ENCODE data around the gene IL10RA.

Gene IL10RA

DNA sequence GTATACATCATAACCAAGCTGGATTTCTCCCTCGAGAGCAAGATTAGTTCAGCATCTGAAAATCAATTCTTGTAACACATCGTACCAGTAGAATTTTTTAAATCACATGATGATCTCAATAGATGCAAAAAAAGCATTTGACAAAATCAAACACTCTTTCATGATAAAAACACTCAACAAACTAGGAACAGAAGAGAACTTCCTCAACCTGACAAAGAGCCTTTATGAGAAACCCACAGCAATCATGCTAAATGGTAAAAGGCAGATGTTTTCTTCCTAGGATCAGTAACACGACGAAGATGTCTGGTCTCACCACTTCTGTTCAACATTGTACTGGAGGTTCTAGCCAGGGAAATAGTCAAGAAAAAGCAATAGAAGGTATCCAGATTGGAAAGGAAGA lies 56.6 kb downstream of the IL10RA start:
- in situ Hi-C loops (cut with MboI; ENCODE audit: low sequenced_read_pairs), result no loop called here

DNA sequence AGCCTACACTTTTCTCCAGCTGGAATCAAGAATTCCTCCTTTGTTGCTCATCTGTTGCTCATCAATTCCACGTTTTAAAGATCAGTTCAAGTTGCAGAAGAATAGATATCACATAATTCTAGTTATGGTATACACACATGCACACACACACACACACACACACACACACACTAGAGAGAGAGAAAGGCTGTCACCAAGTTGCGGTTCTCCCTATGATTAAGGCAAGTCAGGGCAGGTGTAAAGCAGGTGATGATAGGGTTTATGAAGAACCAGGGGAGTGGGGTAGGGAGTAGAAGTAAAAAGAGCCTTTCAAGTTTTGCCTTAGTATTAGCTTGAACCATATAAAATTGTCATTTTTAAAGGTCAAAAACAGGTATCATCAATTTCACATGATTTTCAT lies 59.0 kb downstream of the IL10RA start:
- in situ Hi-C loops (cut with MboI; ENCODE audit: low sequenced_read_pairs), result no loop called here

DNA sequence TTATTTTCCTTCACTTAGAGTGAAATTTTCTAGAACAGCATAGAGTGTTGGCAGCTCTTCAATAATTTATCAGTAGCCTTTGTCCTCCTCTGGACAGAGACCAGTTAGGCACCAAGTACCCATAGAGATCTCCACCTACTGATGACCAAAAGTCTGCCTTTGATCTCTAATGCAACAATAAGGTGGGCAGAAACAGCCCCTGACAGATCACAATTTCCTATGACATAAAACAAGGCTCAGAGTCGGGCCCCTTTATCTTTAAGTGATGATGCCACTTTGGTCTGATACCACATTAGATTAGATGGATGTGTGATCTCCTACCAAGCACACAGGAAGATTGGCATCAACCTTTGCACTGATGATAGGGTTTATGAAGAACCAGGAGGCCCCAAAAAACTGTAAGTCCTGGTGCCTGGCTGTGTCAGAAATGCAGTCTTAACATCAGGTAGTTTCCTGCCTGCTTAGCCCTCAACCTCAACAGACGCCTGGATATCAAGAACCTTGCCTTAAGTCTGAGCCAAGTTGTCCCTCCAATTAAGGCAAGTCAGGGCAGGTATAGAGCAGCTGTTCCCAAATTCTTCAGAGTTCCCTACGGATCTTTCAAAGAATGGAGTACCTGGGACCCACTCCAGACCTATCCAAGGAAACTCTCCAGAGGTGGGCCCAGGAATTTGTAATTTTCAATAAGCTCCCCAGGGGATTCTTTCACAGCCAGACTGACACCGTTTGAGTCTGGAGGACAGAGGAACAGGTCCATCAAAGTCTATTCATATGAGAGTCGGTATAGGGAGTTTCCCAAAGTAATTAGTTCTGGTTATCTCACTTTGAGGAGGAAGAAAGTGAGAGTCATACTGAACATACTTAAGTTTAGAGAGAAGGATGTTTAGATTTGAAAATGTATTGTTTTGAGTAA lies 60.1 kb downstream of the IL10RA start:
- in situ Hi-C loops (cut with MboI; ENCODE audit: low sequenced_read_pairs), result no loop called here

DNA sequence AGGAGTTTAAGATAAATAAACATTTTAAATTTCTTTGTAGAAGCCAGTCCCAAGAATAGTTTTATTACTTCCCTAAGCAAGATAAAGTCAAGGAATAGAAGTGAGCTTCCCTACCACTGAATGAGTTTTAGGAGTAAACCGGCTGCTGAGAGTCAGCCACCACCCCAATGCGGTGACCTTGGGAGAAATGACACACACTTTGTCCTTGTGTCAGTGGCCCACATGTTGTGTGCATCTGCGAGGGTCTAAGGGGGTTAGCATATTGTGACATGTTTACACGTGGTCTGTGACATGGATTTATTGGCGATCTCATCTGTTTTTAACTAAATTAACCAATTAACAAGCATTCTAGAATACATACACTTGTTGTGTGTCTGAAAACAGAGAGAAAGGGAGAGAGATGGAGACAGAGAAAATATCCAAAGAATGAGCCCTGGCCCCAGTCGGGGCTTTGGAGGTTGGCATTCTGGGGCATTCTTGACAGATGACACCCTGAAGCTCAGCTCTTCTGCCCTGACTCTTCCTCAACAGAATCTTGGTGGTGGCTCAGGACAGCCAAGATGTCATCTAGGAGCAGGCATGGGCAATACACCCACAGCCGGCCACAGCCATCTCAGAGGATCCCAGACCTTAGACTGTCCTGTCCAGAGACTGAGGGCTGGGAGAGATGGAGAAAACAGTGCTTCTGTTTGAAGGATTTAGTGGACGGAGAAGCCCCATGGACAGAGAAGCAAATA lies 60.9 kb downstream of the IL10RA start:
- in situ Hi-C loops (cut with MboI; ENCODE audit: low sequenced_read_pairs), result no loop called here

DNA sequence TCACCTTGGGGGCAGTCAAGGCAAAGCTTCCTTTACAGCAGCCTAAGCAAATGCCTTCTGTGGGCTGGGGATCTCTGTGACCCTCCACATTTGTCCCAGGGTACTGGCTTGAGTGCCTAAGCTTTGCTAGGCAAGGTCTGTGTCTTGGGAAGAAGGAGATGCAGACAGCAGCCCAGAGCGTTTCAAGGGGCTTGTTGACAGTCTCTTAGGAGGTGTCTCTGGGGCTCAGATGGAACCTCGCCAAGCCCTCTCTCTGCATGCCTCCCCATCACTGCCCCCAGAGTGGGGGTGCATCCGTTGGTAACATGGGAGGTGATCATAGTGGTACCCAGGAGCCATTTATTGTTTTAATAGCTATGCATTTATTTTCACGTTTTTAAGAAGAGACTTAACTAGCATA lies 61.6 kb downstream of the IL10RA start:
- in situ Hi-C loops (cut with MboI; ENCODE audit: low sequenced_read_pairs), result no loop called here

DNA sequence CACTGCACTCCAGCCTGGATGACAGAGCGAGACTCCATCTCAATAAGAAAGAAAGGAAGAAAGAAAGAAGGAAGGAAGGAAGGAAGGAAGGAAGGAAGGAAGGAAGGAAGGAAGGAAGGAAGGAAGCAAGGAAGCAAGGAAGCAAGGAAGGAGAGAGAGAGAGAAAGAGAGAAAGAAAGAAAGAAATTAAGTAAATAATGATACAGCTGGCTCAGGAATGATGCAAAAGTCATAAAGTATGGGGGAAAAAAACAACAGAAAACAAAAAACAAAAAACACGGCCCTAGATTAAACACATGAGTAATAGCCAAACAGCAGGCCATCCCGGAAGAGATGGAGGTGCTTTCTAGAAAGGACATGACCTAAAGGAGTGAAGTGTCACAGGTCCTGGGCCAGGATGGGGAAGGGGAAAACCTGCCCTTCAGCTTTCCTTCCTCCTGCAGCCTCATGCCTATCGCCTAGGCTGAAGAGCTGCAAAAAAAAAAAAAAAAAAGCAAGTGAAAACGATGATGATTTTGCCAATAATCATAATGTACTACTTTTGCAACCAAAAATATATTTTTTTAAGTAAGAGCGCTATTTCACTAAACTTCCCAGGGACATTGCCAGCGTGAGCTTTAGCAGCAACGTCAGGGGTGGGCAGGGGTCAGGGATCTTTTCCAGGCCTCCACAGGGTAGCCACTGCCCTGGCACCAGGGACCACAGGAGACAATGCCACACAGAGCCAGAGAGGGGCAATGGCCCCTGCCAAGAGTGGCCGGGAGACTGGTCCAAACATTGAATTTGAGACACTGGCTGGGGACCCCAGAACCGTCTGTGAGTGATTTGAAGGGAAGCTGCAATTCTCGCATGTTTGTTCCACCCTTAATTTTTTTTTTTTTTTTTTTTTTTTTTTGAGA lies 62.5 kb downstream of the IL10RA start:
- in situ Hi-C loops (cut with MboI; ENCODE audit: low sequenced_read_pairs), result no loop called here

DNA sequence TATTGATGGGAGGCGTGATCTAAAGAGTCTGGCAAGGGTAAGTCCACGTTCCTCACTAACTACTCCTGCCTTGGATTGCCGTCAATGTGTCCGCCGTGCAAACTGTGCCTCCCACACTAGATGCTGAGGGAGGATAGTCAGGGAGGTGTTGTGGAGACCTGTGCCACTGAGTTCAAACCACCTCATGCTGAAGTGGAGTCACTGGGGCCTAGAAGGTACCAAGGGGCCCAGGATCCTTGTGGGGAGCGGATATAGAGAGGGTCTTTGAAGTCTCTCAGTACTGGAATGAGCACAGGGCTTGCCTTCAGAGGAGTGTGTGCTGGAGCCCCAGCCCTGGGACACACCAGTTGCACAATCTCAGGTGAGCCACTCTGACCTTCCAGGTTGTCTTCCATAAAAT lies 63.6 kb downstream of the IL10RA start:
- in situ Hi-C loops (cut with MboI; ENCODE audit: low sequenced_read_pairs), result no loop called here

DNA sequence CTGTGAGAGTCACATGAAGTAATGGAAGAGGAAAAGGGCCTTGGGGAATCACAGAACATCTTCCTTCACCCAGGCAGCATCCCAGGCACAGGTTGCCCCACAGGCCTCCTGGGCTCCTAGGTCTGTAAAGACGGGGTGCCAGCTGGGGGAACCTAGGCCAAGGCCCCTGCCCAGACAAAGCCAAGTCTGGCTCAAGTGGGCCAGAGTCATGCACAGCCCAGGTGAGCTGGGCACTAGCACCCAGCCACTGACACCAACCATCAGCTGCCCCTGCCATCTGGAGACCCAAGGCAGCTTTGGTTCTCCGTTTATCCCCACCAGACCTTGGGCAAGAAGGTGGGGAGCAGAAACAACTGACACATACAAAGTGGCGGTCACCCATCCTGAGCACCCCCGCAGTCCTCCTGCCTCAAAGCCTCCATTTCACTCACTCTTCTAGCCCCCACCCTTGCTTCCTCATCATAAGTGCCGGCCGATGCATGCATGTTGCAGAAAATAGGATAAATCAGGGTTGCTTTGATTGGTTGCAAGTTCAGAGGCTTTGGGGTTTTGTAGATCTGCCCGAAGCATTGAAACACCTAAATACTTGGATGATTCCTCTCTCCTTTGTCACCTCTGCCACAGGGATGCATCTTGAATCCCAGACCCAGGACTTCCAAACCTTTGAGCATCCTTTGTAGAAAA lies 64.2 kb downstream of the IL10RA start:
- in situ Hi-C loops (cut with MboI; ENCODE audit: low sequenced_read_pairs), result no loop called here

All from hTERT RPE-1 (cell line).